ENCODE data around the gene POU2AF3. TPM values are rescaled to one million over a fixed set of nuclear protein-coding genes. Genes with fewer than 3 reads are reported as not detected.

POU2AF3 gene
- polyA plus RNA-seq, 2 of the 4 experiments (the other 2 are of a cell fraction): 0.63 to 2.9 TPM

- ATAC-seq: no peak
- 88% methylated on average over 8 of the region's 9 CpGs for WGBS (ENCODE audit: missing lambda C conversion rate)
- no peak overlapping the region for H3K4me3 ChIP-seq
- no peak for DNase-seq (ENCODE audit: low read depth in 1 of 2, low spot score in 1 of 2)
- H3K27ac ChIP-seq: no peak overlapping the region
- FAIRE-seq: no peak
- no peaks in the 10 kb centered on the region for H3K9me3 ChIP-seq
- POLR2A ChIA-PET: no interaction called here
- no peak for TF ChIP-seq HDAC2 (IDR thresholded peaks at IDR 0.05)
- no peak for TF ChIP-seq HOXA7 (CRISPR knock-in tag; IDR thresholded peaks at IDR 0.05)
- no peak for TF ChIP-seq RCOR1 (IDR thresholded peaks at IDR 0.05; ENCODE audit: low read depth, low read length)
- TF ChIP-seq PHF8 (IDR thresholded peaks at IDR 0.05; ENCODE audit: borderline replicate concordance, low read depth): no peak
- TF ChIP-seq RARB (CRISPR knock-in tag; IDR thresholded peaks at IDR 0.05): no peak
- no peak for TF ChIP-seq RNF2 (IDR thresholded peaks at IDR 0.05; ENCODE audit: borderline replicate concordance, low read depth)
- TF ChIP-seq CHD4 (IDR thresholded peaks at IDR 0.05; ENCODE audit: borderline replicate concordance): no peak
- TF ChIP-seq REST (IDR thresholded peaks at IDR 0.05): no peak
- no peak for TF ChIP-seq FOSL2 (IDR thresholded peaks at IDR 0.05)
- no peak for TF ChIP-seq FOSL2 (CRISPR knock-in tag; IDR thresholded peaks at IDR 0.05)
- TF ChIP-seq USF2 (IDR thresholded peaks at IDR 0.05): no peak
- TF ChIP-seq TFCP2L1 (CRISPR knock-in tag; IDR thresholded peaks at IDR 0.05): no peak
- no peak for TF ChIP-seq EHMT2 (IDR thresholded peaks at IDR 0.05; ENCODE audit: low read depth)
- TF ChIP-seq EHF (CRISPR knock-in tag; IDR thresholded peaks at IDR 0.05): no peak
- peaks cover 17% of the 10 kb centered on the region; the same call in 2 of the 3 replicates for H3K4me1 ChIP-seq
- H3K4me2 ChIP-seq: no peak overlapping the region
- CTCF ChIA-PET: interaction anchor here (1.0 to 1.1 kb wide), 2 partner anchors 127 to 146 kb away, joined by 3 read pairs; no protein-coding TSS in a partner anchor
These were observed 2.2 kb downstream of the POU2AF3 start for GRCh38 chr11:111300569-111300968.

- no peak for ATAC-seq
- no peak for DNase-seq (ENCODE audit: low read depth in 1 of 2, low spot score in 1 of 2)
- POLR2A ChIA-PET: no interaction called here
- CTCF ChIA-PET: interaction anchor here (1.0 to 1.7 kb wide), 4 partner anchors 122 to 145 kb away, joined by 3 to 7 read pairs (median 4); no protein-coding TSS in a partner anchor
- Histone ChIP-seq H3K4me2 (no peak overlapping the region), H3K4me3 (no peak overlapping the region), H3K27ac (no peak overlapping the region), H3K4me1 (peaks cover 17% of the 10 kb centered on the region; the same call in 2 of the 3 replicates), H3K9me3 (no peaks in the 10 kb centered on the region)
- 92% methylated on average over 5 of the region's 5 CpGs for WGBS (ENCODE audit: missing lambda C conversion rate)
- no peak for TF ChIP-seq TP53 (CRISPR knock-in tag; IDR thresholded peaks at IDR 0.05)
- TF ChIP-seq MAFK (IDR thresholded peaks at IDR 0.05; ENCODE audit: partially characterized antibody): no peak
- no peak for TF ChIP-seq NR3C1 (IDR thresholded peaks at IDR 0.05)
- no peak for FAIRE-seq
These were observed 2.9 kb downstream of the POU2AF3 start for GRCh38 chr11:111301004-111301841.

- POLR2A ChIA-PET: no interaction called here
- WGBS (ENCODE audit: missing lambda C conversion rate): 91% methylated on average over 3 of the region's 3 CpGs
- Histone ChIP-seq H3K4me2 (no peak overlapping the region), H3K4me3 (no peak overlapping the region), H3K27ac (no peak overlapping the region), H3K9me3 (no peaks in the 10 kb centered on the region), H3K4me1 (peaks cover 17% of the 10 kb centered on the region; the same call in 2 of the 3 replicates)
- FAIRE-seq (no peak), ATAC-seq (no peak), DNase-seq (ENCODE audit: low read depth in 1 of 2, low spot score in 1 of 2) (no peak)
- no peak for TF ChIP-seq HOXB13 (CRISPR knock-in tag; IDR thresholded peaks at IDR 0.05; ENCODE audit: low read depth)
- no peak for TF ChIP-seq HES2 (IDR thresholded peaks at IDR 0.05)
- TF ChIP-seq HOXA7 (CRISPR knock-in tag; IDR thresholded peaks at IDR 0.05): no peak
- CTCF ChIA-PET: interaction anchor here (1.6 to 1.7 kb wide), 2 partner anchors 121 to 127 kb away, joined by 4 to 7 read pairs; no protein-coding TSS in a partner anchor
These were observed 3.4 kb downstream of the POU2AF3 start for GRCh38 chr11:111301842-111302118.
